Neural cell (in vitro differentiated cells): Measurements from ENCODE around the gene TBX15. TPM values are rescaled to one million over a fixed set of nuclear protein-coding genes. Genes with fewer than 3 reads are reported as not detected.

Source experiments
- H2AFZ ChIP-seq: fragments of 200-600, 300-800 bp; sonication (generic), shearing (Covaris generic); 2 replicates; pipeline ENCODE4 v1.6.0; 2014; ENCODE audit warnings: low read depth, mild to moderate bottlenecking, antibody characterized with exemption, low read length, moderate library complexity
- H3F3A ChIP-seq: fragments of 200-600 bp; shearing (Covaris generic); 2 replicates; pipeline ENCODE4 v1.6.1; 2016; ENCODE audit warnings: mild to moderate bottlenecking, moderate library complexity, mixed read lengths, antibody characterized with exemption, low read length; ENCODE audit not compliant: insufficient read depth, poor library complexity, severe bottlenecking
- H3K27ac ChIP-seq: fragments of 200-600, 300-800 bp; sonication (generic), shearing (Covaris generic); 2 replicates; pipeline ENCODE4 v1.5.1; 2014; ENCODE audit warnings: mild to moderate bottlenecking, low read length, moderate library complexity
- H3K27me3 ChIP-seq: fragments of 300-800, 200-600 bp; sonication (generic), shearing (Covaris generic); 2 replicates; pipeline ENCODE4 v1.6.0; 2014; ENCODE audit warnings: mild to moderate bottlenecking, low read depth, low read length, moderate library complexity; ENCODE audit not compliant: insufficient read depth
- H3K36me3 ChIP-seq: fragments of 300-800, 200-600 bp; sonication (generic), shearing (Covaris generic); 2 replicates; pipeline ENCODE4 v1.5.1; 2014; ENCODE audit warnings: mild to moderate bottlenecking, antibody characterized with exemption, low read length, moderate library complexity; ENCODE audit not compliant: insufficient read depth
- H3K4me2 ChIP-seq: fragments of 300-800, 200-600 bp; sonication (generic), shearing (Covaris generic); 2 replicates; pipeline ENCODE4 v1.6.0; 2014; ENCODE audit warnings: mild to moderate bottlenecking, low read length
- H3K4me3 ChIP-seq: fragments of 300-800, 200-600 bp; sonication (generic), shearing (Covaris generic); 2 replicates; pipeline ENCODE4 v1.5.1; 2014; ENCODE audit warnings: mild to moderate bottlenecking, low read length, moderate library complexity
- H3K79me2 ChIP-seq: fragments of 200-600 bp; shearing (Covaris generic); replicated peaks from 2 replicates; pipeline ENCODE4 v1.6.0; 2014; ENCODE audit warnings: mild to moderate bottlenecking, low read length, moderate library complexity; ENCODE audit not compliant: insufficient read depth
- H3K9ac ChIP-seq: fragments of 300-800, 200-600 bp; sonication (generic), shearing (Covaris generic); 2 replicates; pipeline ENCODE4 v1.6.1; 2016; ENCODE audit warnings: mild to moderate bottlenecking, low read length, mixed read lengths
- H3K9me2 ChIP-seq: fragments of 200-600 bp; shearing (Covaris generic); 2 replicates; pipeline ENCODE4 v1.6.1; 2016; ENCODE audit warnings: mild to moderate bottlenecking, low read length, mixed read lengths; ENCODE audit not compliant: insufficient read depth
- H3K9me3 ChIP-seq: fragments of 200-600, 300-800 bp; sonication (generic), shearing (Covaris generic); 2 replicates; pipeline ENCODE4 v1.6.1; 2016; ENCODE audit warnings: mild to moderate bottlenecking, mixed run types, low read length, moderate library complexity, mixed read lengths
- H4K20me1 ChIP-seq: fragments of 200-600 bp; shearing (Covaris generic); 2 replicates; pipeline ENCODE4 v1.6.1; 2016; ENCODE audit warnings: mild to moderate bottlenecking, mixed run types; ENCODE audit not compliant: insufficient read depth
- EP300 ChIP-seq: fragments of 450-650 bp; conservative IDR thresholded peaks from 2 replicates; pipeline ENCODE4 v1.6.1; 2014; ENCODE audit warnings: antibody characterized with exemption, mild to moderate bottlenecking, moderate library complexity; ENCODE audit not compliant: poor library complexity, severe bottlenecking
- EZH2 ChIP-seq: fragments of 200-600, 300-800 bp; shearing (Covaris generic), sonication (generic); IDR thresholded peaks from 2 replicates; pipeline ENCODE4 v1.6.1; 2014; ENCODE audit warnings: antibody characterized with exemption, low read length, borderline replicate concordance, mild to moderate bottlenecking; ENCODE audit not compliant: insufficient read depth, poor library complexity, severe bottlenecking
- MXI1 ChIP-seq: fragments of 450-650 bp; conservative IDR thresholded peaks from 2 replicates; pipeline ENCODE4 v1.6.1; 2014; ENCODE audit warnings: antibody characterized with exemption, mild to moderate bottlenecking; ENCODE audit not compliant: poor library complexity, severe bottlenecking
- POLR2AphosphoS5 ChIP-seq: IDR thresholded peaks from 2 replicates; pipeline ENCODE4 v1.6.1; 2012
- RAD21 ChIP-seq: fragments of 450-650 bp; conservative IDR thresholded peaks from 2 replicates; pipeline ENCODE4 v1.6.1; 2014; ENCODE audit warnings: antibody characterized with exemption, mild to moderate bottlenecking, moderate library complexity
- SMC3 ChIP-seq: fragments of 450-650 bp; conservative IDR thresholded peaks from 2 replicates; pipeline ENCODE4 v1.6.1; 2014; ENCODE audit warnings: antibody characterized with exemption, mild to moderate bottlenecking, moderate library complexity; ENCODE audit not compliant: poor library complexity
- TAF1 ChIP-seq: IDR thresholded peaks from 2 replicates; pipeline ENCODE4 v1.6.1; 2012; ENCODE audit warnings: low read depth
- polyA plus RNA-seq: library from polyadenylated mRNA; depleted of rRNA; stranded (reverse); fragments of >200 nt; gene quantifications from 2 replicates; pipeline ENCODE4 v1.2.3, GENCODE V29; 2014
- TF ChIP-seq, protein P1 (sequence below): IDR thresholded peaks from 2 replicates; pipeline ENCODE4 v1.6.1; 2012; ENCODE audit warnings: borderline replicate concordance
- TF ChIP-seq, protein P2 (sequence below): fragments of 450-650 bp; IDR thresholded peaks from 2 replicates; pipeline ENCODE4 v1.5.1; 2014; ENCODE audit warnings: antibody characterized with exemption, mild to moderate bottlenecking, moderate library complexity; ENCODE audit not compliant: poor library complexity, severe bottlenecking

TBX15 gene
- polyA plus RNA-seq, 1 donor from 2014 or later = 0.10 TPM

DNA sequence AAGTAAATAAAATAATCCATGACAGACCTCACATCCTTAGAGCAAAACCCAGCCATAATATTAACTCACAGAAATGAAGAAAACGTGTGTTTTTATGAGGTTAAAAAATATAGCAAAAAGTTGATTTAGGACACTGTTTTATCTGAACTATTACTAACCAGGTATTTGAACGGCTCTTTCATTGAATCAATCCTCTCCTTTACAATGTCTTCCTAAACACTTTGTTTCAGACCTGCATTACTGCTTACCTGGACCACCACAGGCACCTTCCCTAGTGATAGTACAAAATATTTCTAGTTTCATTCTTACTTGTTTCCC, 25.0 kb downstream of the TBX15 start:
- no peak overlapping the region for H3K4me2 ChIP-seq
- H3K27me3 ChIP-seq = no peaks in the 10 kb centered on the region
- TF ChIP-seq RAD21 (no peak), EP300 (no peak), EZH2 (no peak), MXI1 (no peak)
- TF ChIP-seq, protein P1, sequence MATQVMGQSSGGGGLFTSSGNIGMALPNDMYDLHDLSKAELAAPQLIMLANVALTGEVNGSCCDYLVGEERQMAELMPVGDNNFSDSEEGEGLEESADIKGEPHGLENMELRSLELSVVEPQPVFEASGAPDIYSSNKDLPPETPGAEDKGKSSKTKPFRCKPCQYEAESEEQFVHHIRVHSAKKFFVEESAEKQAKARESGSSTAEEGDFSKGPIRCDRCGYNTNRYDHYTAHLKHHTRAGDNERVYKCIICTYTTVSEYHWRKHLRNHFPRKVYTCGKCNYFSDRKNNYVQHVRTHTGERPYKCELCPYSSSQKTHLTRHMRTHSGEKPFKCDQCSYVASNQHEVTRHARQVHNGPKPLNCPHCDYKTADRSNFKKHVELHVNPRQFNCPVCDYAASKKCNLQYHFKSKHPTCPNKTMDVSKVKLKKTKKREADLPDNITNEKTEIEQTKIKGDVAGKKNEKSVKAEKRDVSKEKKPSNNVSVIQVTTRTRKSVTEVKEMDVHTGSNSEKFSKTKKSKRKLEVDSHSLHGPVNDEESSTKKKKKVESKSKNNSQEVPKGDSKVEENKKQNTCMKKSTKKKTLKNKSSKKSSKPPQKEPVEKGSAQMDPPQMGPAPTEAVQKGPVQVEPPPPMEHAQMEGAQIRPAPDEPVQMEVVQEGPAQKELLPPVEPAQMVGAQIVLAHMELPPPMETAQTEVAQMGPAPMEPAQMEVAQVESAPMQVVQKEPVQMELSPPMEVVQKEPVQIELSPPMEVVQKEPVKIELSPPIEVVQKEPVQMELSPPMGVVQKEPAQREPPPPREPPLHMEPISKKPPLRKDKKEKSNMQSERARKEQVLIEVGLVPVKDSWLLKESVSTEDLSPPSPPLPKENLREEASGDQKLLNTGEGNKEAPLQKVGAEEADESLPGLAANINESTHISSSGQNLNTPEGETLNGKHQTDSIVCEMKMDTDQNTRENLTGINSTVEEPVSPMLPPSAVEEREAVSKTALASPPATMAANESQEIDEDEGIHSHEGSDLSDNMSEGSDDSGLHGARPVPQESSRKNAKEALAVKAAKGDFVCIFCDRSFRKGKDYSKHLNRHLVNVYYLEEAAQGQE = no peak
- TF ChIP-seq, protein P2, sequence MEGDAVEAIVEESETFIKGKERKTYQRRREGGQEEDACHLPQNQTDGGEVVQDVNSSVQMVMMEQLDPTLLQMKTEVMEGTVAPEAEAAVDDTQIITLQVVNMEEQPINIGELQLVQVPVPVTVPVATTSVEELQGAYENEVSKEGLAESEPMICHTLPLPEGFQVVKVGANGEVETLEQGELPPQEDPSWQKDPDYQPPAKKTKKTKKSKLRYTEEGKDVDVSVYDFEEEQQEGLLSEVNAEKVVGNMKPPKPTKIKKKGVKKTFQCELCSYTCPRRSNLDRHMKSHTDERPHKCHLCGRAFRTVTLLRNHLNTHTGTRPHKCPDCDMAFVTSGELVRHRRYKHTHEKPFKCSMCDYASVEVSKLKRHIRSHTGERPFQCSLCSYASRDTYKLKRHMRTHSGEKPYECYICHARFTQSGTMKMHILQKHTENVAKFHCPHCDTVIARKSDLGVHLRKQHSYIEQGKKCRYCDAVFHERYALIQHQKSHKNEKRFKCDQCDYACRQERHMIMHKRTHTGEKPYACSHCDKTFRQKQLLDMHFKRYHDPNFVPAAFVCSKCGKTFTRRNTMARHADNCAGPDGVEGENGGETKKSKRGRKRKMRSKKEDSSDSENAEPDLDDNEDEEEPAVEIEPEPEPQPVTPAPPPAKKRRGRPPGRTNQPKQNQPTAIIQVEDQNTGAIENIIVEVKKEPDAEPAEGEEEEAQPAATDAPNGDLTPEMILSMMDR = no peak
- H3K9me3 ChIP-seq = no peaks in the 10 kb centered on the region
- no peaks in the 10 kb centered on the region for H3K36me3 ChIP-seq
- H3K9me2 ChIP-seq = no peaks in the 10 kb centered on the region
- no peak overlapping the region for H3K4me3 ChIP-seq
- no peaks in the 10 kb centered on the region for H4K20me1 ChIP-seq
- H3K27ac ChIP-seq = no peak overlapping the region
- no peaks in the 10 kb centered on the region for H3F3A ChIP-seq
- H2AFZ ChIP-seq = no peak overlapping the region
- no peak overlapping the region for H3K9ac ChIP-seq
- no peaks in the 10 kb centered on the region for H3K79me2 ChIP-seq

- Histone ChIP-seq H3K9ac (no peak overlapping the region), H3K9me3 (no peaks in the 10 kb centered on the region), H3K79me2 (no peaks in the 10 kb centered on the region), H4K20me1 (no peaks in the 10 kb centered on the region), H3K27ac (no peak overlapping the region), H3F3A (no peaks in the 10 kb centered on the region), H3K36me3 (no peaks in the 10 kb centered on the region), H2AFZ (no peak overlapping the region), H3K9me2 (no peaks in the 10 kb centered on the region), H3K4me2 (no peak overlapping the region), H3K27me3 (no peaks in the 10 kb centered on the region), H3K4me3 (no peak overlapping the region)
- TF ChIP-seq, protein P1 = no peak
- TF ChIP-seq RAD21 = no peak
- TF ChIP-seq POLR2AphosphoS5 = no peak
- TF ChIP-seq EP300 = no peak
- no peak for TF ChIP-seq SMC3
- no peak for TF ChIP-seq MXI1
- TF ChIP-seq TAF1 = no peak
- TF ChIP-seq, protein P2 = no peak
- no peak for TF ChIP-seq EZH2
Observed at GRCh38 chr1:118961156-118961555, 27.0 kb downstream of the TBX15 start.
